Astrocyte (in vitro differentiated cells and primary cell): ENCODE results near the gene HEXD. TPM values are rescaled to one million over a fixed set of nuclear protein-coding genes. Genes with fewer than 3 reads are reported as not detected.
A peak's percentile ranks its signal among the peaks of the same experiment; 100 is the strongest.

Experiments used
- DNase-seq: peaks from one replicate; pipeline ENCODE4 v3.0.0-alpha.2; 2010; ENCODE audit warnings: low read depth
- FAIRE-seq: peaks from 2 replicates; lab custom pipeline; 2011; peaks lifted over from hg19 to GRCh38; lab: Jason Lieb, UNC
- H2AFZ ChIP-seq: 2 replicates; pipeline ENCODE4 v1.6.0; 2012; ENCODE audit warnings: low read depth, low read length, inconsistent platforms
- H3K27ac ChIP-seq: 2 replicates; pipeline ENCODE4 v1.5.1; 2011; ENCODE audit warnings: low read depth, low read length, inconsistent platforms
- H3K27me3 ChIP-seq: 2 replicates; pipeline ENCODE4 v1.6.0; 2011; ENCODE audit warnings: low read length, inconsistent platforms; ENCODE audit not compliant: insufficient read depth
- H3K36me3 ChIP-seq: 2 replicates; pipeline ENCODE4 v1.5.1; 2011; ENCODE audit warnings: low read length, inconsistent platforms; ENCODE audit not compliant: insufficient read depth
- H3K4me1 ChIP-seq: 2 replicates; pipeline ENCODE4 v1.5.1; 2011; ENCODE audit warnings: low read length, inconsistent platforms; ENCODE audit not compliant: insufficient read depth
- H3K4me2 ChIP-seq: 2 replicates; pipeline ENCODE4 v1.6.0; 2012; ENCODE audit warnings: low read length, inconsistent platforms
- H3K4me3 ChIP-seq: 2 replicates; pipeline ENCODE4 v1.5.1; 2011; ENCODE audit warnings: low read depth, mild to moderate bottlenecking, low read length, inconsistent platforms; ENCODE audit not compliant: insufficient read depth
- H3K79me2 ChIP-seq: 2 replicates; pipeline ENCODE4 v1.6.0; 2012; ENCODE audit warnings: mild to moderate bottlenecking, low read length, inconsistent platforms; ENCODE audit not compliant: insufficient read depth
- H3K9ac ChIP-seq: 2 replicates; pipeline ENCODE4 v1.6.0; 2012; ENCODE audit warnings: mild to moderate bottlenecking, low read length, inconsistent platforms
- H3K9me3 ChIP-seq: 2 replicates; pipeline ENCODE4 v1.5.1; 2012; ENCODE audit warnings: low read depth, mild to moderate bottlenecking, low read length, inconsistent platforms; ENCODE audit not compliant: insufficient read depth
- H4K20me1 ChIP-seq: 2 replicates; pipeline ENCODE4 v1.6.0; 2012; ENCODE audit warnings: low read length, inconsistent platforms; ENCODE audit not compliant: insufficient read depth
- H3K27ac Mint-ChIP-seq: one replicate; pipeline ENCODE4 v1.8.0; 2021; ENCODE audit warnings: mild to moderate bottlenecking, mixed read lengths; ENCODE audit not compliant: unreplicated experiment
- H3K27me3 Mint-ChIP-seq: one replicate; pipeline ENCODE4 v1.8.0; 2021; ENCODE audit warnings: low read depth, mixed read lengths; ENCODE audit not compliant: unreplicated experiment
- H3K36me3 Mint-ChIP-seq: one replicate; pipeline ENCODE4 v1.8.0; 2021; ENCODE audit warnings: low read depth, mixed read lengths; ENCODE audit not compliant: unreplicated experiment
- H3K4me1 Mint-ChIP-seq: one replicate; pipeline ENCODE4 v1.8.0; 2021; ENCODE audit warnings: low read depth, mixed read lengths; ENCODE audit not compliant: unreplicated experiment
- H3K4me3 Mint-ChIP-seq: one replicate; pipeline ENCODE4 v1.8.0; 2021; ENCODE audit warnings: mild to moderate bottlenecking, moderate library complexity, mixed read lengths; ENCODE audit not compliant: unreplicated experiment
- H3K9me3 Mint-ChIP-seq: one replicate; pipeline ENCODE4 v1.8.0; 2021; ENCODE audit warnings: mild to moderate bottlenecking, mixed read lengths; ENCODE audit not compliant: unreplicated experiment
- EZH2 ChIP-seq: IDR thresholded peaks from 2 replicates; pipeline ENCODE4 v1.6.1; 2012; ENCODE audit warnings: mild to moderate bottlenecking, low read length, inconsistent platforms; ENCODE audit not compliant: insufficient read depth
- total RNA-seq: library from RNA; stranded (reverse); gene quantifications from 2 replicates; pipeline ENCODE4 v1.2.1, GENCODE V29; 2021
- TF ChIP-seq, protein P1 (sequence below): IDR thresholded peaks from 2 replicates; pipeline ENCODE4 v1.5.1; 2011; ENCODE audit warnings: low read depth, mild to moderate bottlenecking, inconsistent platforms, low read length, moderate library complexity; ENCODE audit not compliant: insufficient read depth

Gene HEXD
- total RNA-seq, 1 donor from 2014 or later = 11.1 TPM

DNA sequence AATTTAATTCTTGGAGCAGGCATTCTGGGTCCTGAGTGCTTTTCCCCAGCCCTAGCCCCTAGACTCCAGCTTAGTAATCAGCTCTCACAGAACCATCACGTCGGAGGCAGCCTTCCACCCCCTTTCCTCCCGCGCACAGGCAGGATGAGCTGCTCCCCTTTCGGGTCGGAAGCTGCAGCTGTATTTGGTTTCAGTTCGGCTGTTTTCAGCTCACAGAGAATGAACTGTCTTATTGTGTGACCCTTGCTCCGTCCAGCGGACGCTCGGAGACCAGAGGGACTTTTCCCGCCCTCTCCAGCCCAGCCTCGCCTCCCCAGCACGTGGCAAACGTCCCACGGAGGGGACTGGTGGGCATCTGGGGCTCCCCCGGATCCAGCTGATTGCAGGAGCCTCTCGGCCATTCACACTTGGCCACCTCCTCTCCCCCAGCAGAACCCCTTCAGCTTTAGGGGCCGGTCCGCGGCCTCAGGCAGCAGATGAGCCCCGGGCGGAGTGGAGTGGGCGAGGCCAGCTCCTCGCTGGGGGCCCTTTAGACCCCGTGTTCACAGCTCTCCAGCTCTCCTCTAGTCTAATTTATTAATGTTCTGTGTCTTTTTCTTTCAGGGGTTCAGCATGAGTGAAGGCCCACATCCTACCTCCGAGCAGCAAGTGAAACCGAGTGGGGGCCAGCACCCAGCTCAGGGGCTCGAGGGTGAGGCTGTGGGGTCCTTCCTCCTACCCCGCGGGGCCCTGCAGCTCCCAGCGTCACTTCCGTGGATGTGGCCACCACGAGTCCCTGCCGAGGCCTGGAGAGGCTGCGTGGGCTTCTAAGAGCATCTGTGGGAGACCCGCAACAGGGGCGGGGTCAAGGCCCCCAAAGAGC, 47.4 kb upstream of the HEXD start:
- Mint-ChIP-seq H3K36me3 (no peaks in the 10 kb centered on the region), H3K27me3 (peaks cover 42% of the 10 kb centered on the region), H3K9me3 (no peaks in the 10 kb centered on the region), H3K27ac (no peak overlapping the region), H3K4me3 (no peak overlapping the region), H3K4me1 (peaks cover under 1% of the 10 kb centered on the region)
- Histone ChIP-seq H3K36me3 (no peaks in the 10 kb centered on the region), H3K27ac (no peak overlapping the region), H3K4me2 (peak overlapping the region; percentile 62), H3K9ac (no peak overlapping the region), H3K79me2 (no peaks in the 10 kb centered on the region), H3K4me3 (no peak overlapping the region), H2AFZ (peak overlapping the region; percentile 17), H3K27me3 (peaks cover 45% of the 10 kb centered on the region), H4K20me1 (no peaks in the 10 kb centered on the region), H3K4me1 (no peaks in the 10 kb centered on the region), H3K9me3 (no peaks in the 10 kb centered on the region)
- FAIRE-seq (no peak), DNase-seq (no peak)
- no peak for TF ChIP-seq EZH2
- TF ChIP-seq, protein P1, sequence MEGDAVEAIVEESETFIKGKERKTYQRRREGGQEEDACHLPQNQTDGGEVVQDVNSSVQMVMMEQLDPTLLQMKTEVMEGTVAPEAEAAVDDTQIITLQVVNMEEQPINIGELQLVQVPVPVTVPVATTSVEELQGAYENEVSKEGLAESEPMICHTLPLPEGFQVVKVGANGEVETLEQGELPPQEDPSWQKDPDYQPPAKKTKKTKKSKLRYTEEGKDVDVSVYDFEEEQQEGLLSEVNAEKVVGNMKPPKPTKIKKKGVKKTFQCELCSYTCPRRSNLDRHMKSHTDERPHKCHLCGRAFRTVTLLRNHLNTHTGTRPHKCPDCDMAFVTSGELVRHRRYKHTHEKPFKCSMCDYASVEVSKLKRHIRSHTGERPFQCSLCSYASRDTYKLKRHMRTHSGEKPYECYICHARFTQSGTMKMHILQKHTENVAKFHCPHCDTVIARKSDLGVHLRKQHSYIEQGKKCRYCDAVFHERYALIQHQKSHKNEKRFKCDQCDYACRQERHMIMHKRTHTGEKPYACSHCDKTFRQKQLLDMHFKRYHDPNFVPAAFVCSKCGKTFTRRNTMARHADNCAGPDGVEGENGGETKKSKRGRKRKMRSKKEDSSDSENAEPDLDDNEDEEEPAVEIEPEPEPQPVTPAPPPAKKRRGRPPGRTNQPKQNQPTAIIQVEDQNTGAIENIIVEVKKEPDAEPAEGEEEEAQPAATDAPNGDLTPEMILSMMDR = no peak

DNA sequence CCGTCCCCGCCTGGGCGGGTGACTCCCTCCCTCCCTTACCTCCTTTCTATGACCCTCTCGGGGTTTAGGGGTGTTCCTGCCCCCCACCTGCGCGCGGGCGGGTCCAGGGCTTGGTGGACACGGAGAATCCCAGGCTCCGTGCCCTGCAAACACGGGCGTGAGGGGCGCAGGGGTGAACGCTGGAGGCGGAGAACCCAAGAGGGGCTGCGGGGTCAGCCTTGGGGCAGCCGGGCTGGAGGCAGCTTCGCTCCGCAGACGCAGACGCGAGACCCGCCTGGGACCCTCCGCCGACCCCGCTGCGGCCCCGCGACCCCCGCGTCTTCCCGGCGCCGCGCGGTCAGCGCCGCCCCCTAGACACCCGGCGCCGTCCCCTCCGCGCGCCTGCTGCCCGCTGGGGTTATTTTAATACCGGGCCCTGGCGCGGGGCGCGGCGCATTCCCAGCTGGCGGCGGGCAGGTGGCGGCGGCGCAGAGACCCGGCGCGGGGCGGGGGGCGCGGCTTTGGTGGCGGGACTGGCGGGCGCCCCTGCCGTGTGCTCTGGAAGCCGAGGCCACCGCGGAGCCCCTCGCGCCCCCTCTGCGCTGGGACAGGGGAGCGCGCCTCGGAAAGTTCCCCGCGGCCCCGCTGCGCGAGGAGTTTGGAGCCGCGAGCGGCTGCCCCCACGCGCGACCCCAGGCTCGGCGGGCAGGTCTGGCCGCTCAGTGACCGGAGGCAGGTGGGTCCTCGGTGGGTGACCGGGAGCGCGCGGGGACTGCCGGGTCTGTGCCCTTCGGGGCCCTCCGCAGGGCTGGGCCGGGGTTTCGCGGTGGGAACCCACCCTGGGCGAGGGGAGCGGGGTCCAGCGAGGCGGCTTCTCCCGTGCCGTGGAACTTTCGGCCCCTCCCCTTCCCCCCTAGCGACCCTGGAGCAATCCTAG, 46.6 kb upstream of the HEXD start, which contains the start of gene UTS2R:
Gene UTS2R, plus strand, starts transcription at position 433 of the 916 bp plus-strand sequence. CDS start 2,560 bp downstream, outside the sequence.
- H3K27ac Mint-ChIP-seq = no peak within 1 kb of the TSS
- Histone ChIP-seq H3K27ac (no peak within 1 kb of the TSS), H3K27me3 (peaks cover 48% of the 10 kb centered on the region), H3K4me2 (peak within 1 kb of the TSS; percentile 62), H3K4me3 (no peak within 1 kb of the TSS), H2AFZ (peak within 1 kb of the TSS; percentile 17), H3K4me1 (no peaks in the 10 kb centered on the region), H4K20me1 (no peaks in the 10 kb centered on the region), H3K36me3 (no peaks in the 10 kb centered on the region), H3K9ac (no peak within 1 kb of the TSS), H3K9me3 (no peaks in the 10 kb centered on the region), H3K79me2 (no peaks in the 10 kb centered on the region)
- H3K27me3 Mint-ChIP-seq = peaks cover 47% of the 10 kb centered on the region
- no peak within 1 kb of the TSS for H3K4me3 Mint-ChIP-seq
- H3K4me1 Mint-ChIP-seq = no peaks in the 10 kb centered on the region
- H3K36me3 Mint-ChIP-seq = no peaks in the 10 kb centered on the region
- TF ChIP-seq, protein P1 = no peak
- TF ChIP-seq EZH2 = peak; percentile 86
- H3K9me3 Mint-ChIP-seq = no peaks in the 10 kb centered on the region
- FAIRE-seq (no peak), DNase-seq (no peak)
